ENCODE data around the gene CLIC5. TPM values are rescaled to one million over a fixed set of nuclear protein-coding genes. Genes with fewer than 3 reads are reported as not detected.
A peak's percentile ranks its signal among the peaks of the same experiment; 100 is the strongest.

CLIC5 gene
- total and polyA plus RNA-seq, 12 donors: 28.1 to 372 (median 301) TPM

- Histone ChIP-seq H3K36me3 (peaks cover 0 to 4% (median 0%) of the 10 kb centered on the region in 9 donors), H3K4me3 (peak overlapping the region in 6 of 10 donors; percentile 4 to 30 (median 14)), H3K9me3 (peaks cover 0 to 4% (median 0%) of the 10 kb centered on the region in 11 donors), H3K4me1 (peaks cover 13 to 93% (median 84%) of the 10 kb centered on the region in 9 donors), H3K27me3 (no peaks in the 10 kb centered on the region), H3K27ac (peak overlapping the region; percentile 27 to 94 (median 83))
- intact Hi-C loops (cut with DNase I): loop anchor here in 3 of 10 donors (5.0 kb wide), 2 partner anchors 42 to 47 kb away; partner anchors contain the start of gene CLIC5 (in 1 of the 3)
- no peak for DNase-seq
- WGBS, 2 donors: 50 to 52% methylated on average over 2 of the region's 2 CpGs
- no peak for TF ChIP-seq CTCF (IDR thresholded peaks at IDR 0.05)
- ATAC-seq: peak in 4 of 8 donors; percentile 25 to 51 (median 36)
These were observed 45.8 kb downstream of the CLIC5 start for GRCh38 chr6:45969883-45970282.

DNA sequence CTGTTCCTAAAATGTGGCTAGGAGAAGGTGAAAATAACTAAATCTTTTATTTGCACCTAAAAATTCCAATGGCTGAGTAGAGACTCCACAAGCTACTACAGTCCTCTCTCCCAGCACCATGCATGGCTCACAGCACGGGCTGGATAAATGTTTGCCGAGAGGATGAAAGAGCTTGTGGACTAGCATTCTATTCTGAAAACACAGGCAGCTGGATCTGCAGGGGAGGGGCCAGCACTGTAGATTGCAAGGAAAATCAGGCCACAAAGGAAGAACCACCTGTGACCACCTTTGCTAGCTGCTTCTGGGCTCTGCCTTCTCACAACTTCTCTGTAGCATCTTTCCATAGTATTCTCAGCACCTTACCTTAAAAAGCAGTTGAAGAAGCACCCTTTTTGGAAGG, 46.6 kb downstream of the CLIC5 start:
- peaks cover 0 to 13% (median 0%) of the 10 kb centered on the region in 11 donors for H3K9me3 ChIP-seq
- 58 to 76% methylated on average over 2 of the region's 2 CpGs for WGBS, 2 donors
- intact Hi-C loops (cut with DNase I): loop anchor here in 1 of 10 donors (5.0 kb wide), 1 partner anchor 48 kb away; the partner anchor contains the start of gene CLIC5
- DNase-seq: no peak
- ATAC-seq: peak in 1 of 8 donors; percentile 11
- no peaks in the 10 kb centered on the region for H3K27me3 ChIP-seq
- peak overlapping the region in 2 of 10 donors; percentile 18 to 30 for H3K4me3 ChIP-seq
- H3K36me3 ChIP-seq: peaks cover 0 to 7% (median 0%) of the 10 kb centered on the region in 9 donors
- TF ChIP-seq CTCF (IDR thresholded peaks at IDR 0.05): no peak
- peak overlapping the region; percentile 31 to 94 (median 82) for H3K27ac ChIP-seq
- peaks cover 13 to 98% (median 83%) of the 10 kb centered on the region in 9 donors for H3K4me1 ChIP-seq

- ATAC-seq (no peak), DNase-seq (no peak)
- Histone ChIP-seq H3K9me3 (peaks cover 0 to 13% (median 0%) of the 10 kb centered on the region in 11 donors), H3K4me1 (peaks cover 13 to 87% (median 72%) of the 10 kb centered on the region in 9 donors), H3K27ac (peak overlapping the region in 7 of 10 donors; percentile 1 to 94 (median 84)), H3K27me3 (no peaks in the 10 kb centered on the region), H3K4me3 (no peak overlapping the region), H3K36me3 (peaks cover 0 to 7% (median 0%) of the 10 kb centered on the region in 9 donors)
- WGBS, 2 donors: 93 to 96% methylated on average over 1 of the region's 1 CpG
- intact Hi-C loops (cut with DNase I): loop anchor here in 1 of 10 donors (5.0 kb wide), 1 partner anchor 50 kb away; the partner anchor contains the start of gene CLIC5
- no peak for TF ChIP-seq CTCF (IDR thresholded peaks at IDR 0.05)
These were observed 48.3 kb downstream of the CLIC5 start for GRCh38 chr6:45967363-45967762.

DNA sequence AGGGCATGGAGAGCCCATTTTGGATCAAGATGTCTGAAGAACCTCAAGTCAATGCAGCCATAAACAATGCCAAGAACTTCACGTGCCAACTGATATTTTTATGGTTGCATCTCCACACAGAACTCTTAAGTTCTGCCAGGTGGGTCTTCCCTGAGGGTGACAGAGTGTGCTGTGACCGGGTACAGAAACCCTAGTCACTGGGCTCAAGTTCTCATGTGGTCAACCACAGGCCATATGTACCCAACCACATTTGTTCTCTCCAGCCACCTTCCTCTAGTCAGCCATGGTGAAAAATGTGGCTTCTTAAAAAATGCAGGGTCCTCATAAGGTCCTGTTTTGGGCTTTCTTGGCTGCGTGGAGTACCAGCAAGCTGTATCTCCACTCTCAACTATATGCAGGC, 48.9 kb downstream of the CLIC5 start:
- WGBS, 2 donors: 73 to 87% methylated on average over 3 of the region's 3 CpGs
- Histone ChIP-seq H3K4me1 (peaks cover 13 to 87% (median 66%) of the 10 kb centered on the region in 9 donors), H3K9me3 (peaks cover 0 to 13% (median 0%) of the 10 kb centered on the region in 11 donors), H3K27me3 (no peaks in the 10 kb centered on the region), H3K36me3 (peaks cover 0 to 7% (median 0%) of the 10 kb centered on the region in 9 donors), H3K4me3 (no peak overlapping the region), H3K27ac (peak overlapping the region in 8 of 10 donors; percentile 23 to 94 (median 57))
- intact Hi-C loops (cut with DNase I): loop anchor here in 1 of 10 donors (5.0 kb wide), 1 partner anchor 51 kb away; the partner anchor contains the start of gene CLIC5
- no peak for TF ChIP-seq CTCF (IDR thresholded peaks at IDR 0.05)
- no peak for ATAC-seq
- no peak for DNase-seq

Data from heart right ventricle (tissue), 16 donors.